Peyer's patch (tissue), 4 donors: ENCODE data around the gene SC5D. TPM values are rescaled to one million over a fixed set of nuclear protein-coding genes. Genes with fewer than 3 reads are reported as not detected.

Source experiments
- DNase-seq, 3 donors: peaks; one replicate each; pipeline ENCODE4 v3.0.0-alpha.2; 2017 to 2019
- H3K27ac ChIP-seq, 4 donors: fragments of 200-600 bp; sonication (generic); one replicate each; pipeline ENCODE4 v1.5.1; 2016 to 2019
- H3K27me3 ChIP-seq, 2 donors: fragments of 200-600 bp; sonication (generic); one replicate each; pipeline ENCODE4 v1.5.1; 2019
- H3K36me3 ChIP-seq, 3 donors: fragments of 200-600 bp; sonication (generic); one replicate each; pipeline ENCODE4 v1.5.1; 2016 to 2019
- H3K4me1 ChIP-seq, 4 donors: fragments of 200-600 bp; sonication (generic); one replicate each; pipeline ENCODE4 v1.5.1; 2016 to 2019
- H3K4me3 ChIP-seq, 4 donors: fragments of 200-600 bp; sonication (generic); 1 replicate in 3 of 4; 2 replicates in 1 of 4; pipeline ENCODE4 v1.5.1; 2016 to 2019; ENCODE audit warnings: mild to moderate bottlenecking in 1 of 4
- H3K9me3 ChIP-seq, 4 donors: fragments of 200-600 bp; sonication (generic); one replicate each; pipeline ENCODE4 v1.5.1; 2016 to 2019; ENCODE audit warnings: mild to moderate bottlenecking in 1 of 4
- CTCF ChIP-seq, 6 experiments: fragments of 450-650 bp in 4 of 6; fragments of 200-600 bp in 2 of 6; sonication (generic) in 1 of 6; IDR thresholded peaks; one replicate each; pipeline ENCODE4 v1.5.1; 2017 to 2019; ENCODE audit warnings: antibody characterized with exemption in 6 of 6, mild to moderate bottlenecking in 3 of 6, moderate library complexity in 1 of 6
- POLR2A ChIP-seq, 2 donors: fragments of 450-650 bp; IDR thresholded peaks; one replicate each; pipeline ENCODE4 v1.5.1; 2017; ENCODE audit warnings: antibody characterized with exemption in 2 of 2, mild to moderate bottlenecking in 2 of 2, moderate library complexity in 2 of 2
- total RNA-seq, 4 donors: library from RNA; depleted of rRNA; stranded (reverse); fragments of >200 nt; gene quantifications; one replicate each; pipeline ENCODE4 v1.1.0, GENCODE V29; 2016

Gene SC5D
- total RNA-seq, 4 donors from 2014 or later: 25.6 to 63.6 (median 37.7) TPM

GRCh38 chr11:121295246-121296029, 2.9 kb downstream of the SC5D start:
- Histone ChIP-seq H3K27me3 (no peaks in the 10 kb centered on the region), H3K36me3 (no peaks in the 10 kb centered on the region), H3K27ac (no peak overlapping the region), H3K4me1 (peaks cover 0 to 11% (median 0%) of the 10 kb centered on the region in 4 donors), H3K9me3 (no peaks in the 10 kb centered on the region), H3K4me3 (no peak overlapping the region)
- no peak for DNase-seq
- TF ChIP-seq CTCF (IDR thresholded peaks at IDR 0.05) (no peak), POLR2A (IDR thresholded peaks at IDR 0.05) (no peak)

DNA sequence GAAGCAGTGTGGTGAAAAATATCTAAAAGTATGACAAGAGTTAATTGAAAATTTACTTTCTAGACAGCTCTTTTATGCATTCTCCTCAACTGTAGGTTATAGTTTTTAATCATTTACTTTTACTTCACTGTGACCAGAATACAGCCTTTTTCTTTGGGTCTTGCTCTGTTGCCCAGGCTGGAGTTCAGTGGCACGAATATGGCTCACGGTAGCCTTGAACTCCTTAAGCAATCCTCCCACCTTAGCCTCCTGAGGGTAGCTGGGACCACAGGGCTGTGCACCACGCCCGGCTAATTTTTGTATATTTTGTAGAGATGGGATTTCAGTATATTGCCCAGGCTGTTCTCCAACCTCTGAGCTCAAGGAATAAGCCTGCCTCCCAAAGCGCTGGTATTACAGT, 5.3 kb downstream of the SC5D start:
- TF ChIP-seq CTCF (IDR thresholded peaks at IDR 0.05) (no peak), POLR2A (IDR thresholded peaks at IDR 0.05) (no peak)

DNA sequence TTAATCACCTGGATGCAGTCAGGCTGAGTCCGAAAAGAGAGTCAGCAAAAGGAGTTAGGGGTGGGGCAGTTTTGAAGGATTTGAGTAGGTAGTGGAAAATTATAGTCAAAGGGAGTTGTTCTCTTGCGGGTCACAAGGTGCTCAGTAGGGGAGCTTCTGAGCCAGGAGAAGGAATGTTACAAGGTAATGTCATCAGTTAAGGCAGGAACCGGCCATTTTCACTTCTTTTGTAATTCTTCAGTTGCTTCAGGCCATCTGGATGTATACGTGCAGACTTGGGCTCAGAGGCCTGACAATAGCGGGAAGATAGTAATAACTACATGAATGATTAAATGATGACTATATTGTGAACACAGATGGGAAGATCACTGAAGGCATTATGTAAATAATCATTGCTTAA, 6.2 kb downstream of the SC5D start:
- Histone ChIP-seq H3K4me3 (no peak overlapping the region), H3K9me3 (no peaks in the 10 kb centered on the region), H3K27ac (no peak overlapping the region), H3K4me1 (peaks cover 0 to 6% (median 0%) of the 10 kb centered on the region in 4 donors), H3K27me3 (no peaks in the 10 kb centered on the region), H3K36me3 (no peaks in the 10 kb centered on the region)
- TF ChIP-seq POLR2A (IDR thresholded peaks at IDR 0.05) (no peak), CTCF (IDR thresholded peaks at IDR 0.05) (no peak)
- DNase-seq: no peak

More for the DNA sequence above, 5.3 kb downstream of the SC5D start:
- no peak overlapping the region for H3K27ac ChIP-seq
- H3K4me1 ChIP-seq: peaks cover 0 to 11% (median 0%) of the 10 kb centered on the region in 4 donors
- H3K27me3 ChIP-seq: no peaks in the 10 kb centered on the region
- no peak for DNase-seq
- no peak overlapping the region for H3K4me3 ChIP-seq
- H3K9me3 ChIP-seq: no peaks in the 10 kb centered on the region
- no peaks in the 10 kb centered on the region for H3K36me3 ChIP-seq

DNA sequence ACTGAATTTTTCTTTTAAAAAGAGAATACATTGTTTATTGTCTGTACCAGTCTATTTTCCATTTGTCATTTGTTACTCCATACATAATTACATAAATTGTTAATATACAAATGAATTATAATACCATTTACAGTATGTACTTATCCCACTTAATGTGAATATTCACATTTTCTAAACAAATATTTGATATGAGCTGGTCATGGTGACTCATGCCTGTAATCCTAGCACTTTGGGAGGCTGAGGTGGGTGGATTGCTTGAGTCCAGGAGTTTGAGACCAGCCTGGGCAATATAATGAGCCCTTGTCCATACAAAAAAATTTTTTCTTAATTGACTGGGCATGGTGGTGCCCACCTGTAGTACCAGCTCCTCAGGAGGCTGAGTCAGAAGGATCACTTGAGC, 6.8 kb downstream of the SC5D start:
- no peak for DNase-seq
- Histone ChIP-seq H3K4me1 (no peaks in the 10 kb centered on the region), H3K27me3 (no peaks in the 10 kb centered on the region), H3K36me3 (peaks cover 0 to 3% (median 0%) of the 10 kb centered on the region in 3 donors), H3K4me3 (no peak overlapping the region), H3K27ac (no peak overlapping the region), H3K9me3 (no peaks in the 10 kb centered on the region)
- no peak for TF ChIP-seq POLR2A (IDR thresholded peaks at IDR 0.05)
- TF ChIP-seq CTCF (IDR thresholded peaks at IDR 0.05): no peak

DNA sequence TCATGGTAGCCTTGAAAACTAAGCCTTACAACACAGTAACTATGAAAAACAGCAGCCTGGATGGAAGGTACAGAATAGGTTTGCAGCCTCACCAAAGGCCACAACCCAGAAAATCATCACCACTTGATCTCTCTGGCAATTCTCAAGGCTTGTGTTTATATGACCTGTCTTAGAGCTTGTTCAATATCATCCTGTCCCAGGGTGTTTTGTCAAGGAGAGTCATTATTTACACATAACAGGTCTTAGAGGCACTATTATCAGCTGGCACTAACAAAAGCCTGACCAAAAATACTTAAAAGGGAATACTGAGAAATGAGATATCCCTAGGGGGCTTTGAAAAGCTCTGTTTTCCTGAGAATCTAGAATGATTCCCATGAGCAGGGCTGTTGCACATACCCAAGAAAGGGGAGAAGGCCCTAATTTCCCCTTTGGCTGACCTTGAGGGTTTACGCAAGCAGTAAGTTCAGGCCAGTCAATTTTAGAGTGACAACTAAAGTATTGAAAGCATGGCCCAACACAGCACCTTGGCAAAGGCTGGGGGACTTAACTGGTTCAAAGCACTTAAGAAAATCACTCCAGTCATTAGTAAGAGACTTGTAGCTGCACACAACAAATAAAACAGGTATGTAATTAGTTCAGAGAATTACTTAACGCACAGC, 7.9 kb downstream of the SC5D start:
- no peak overlapping the region for H3K27ac ChIP-seq
- H3K4me1 ChIP-seq: no peaks in the 10 kb centered on the region
- H3K4me3 ChIP-seq: no peak overlapping the region
- H3K36me3 ChIP-seq: peaks cover 0 to 14% (median 0%) of the 10 kb centered on the region in 3 donors
- no peak for DNase-seq
- no peaks in the 10 kb centered on the region for H3K27me3 ChIP-seq
- no peaks in the 10 kb centered on the region for H3K9me3 ChIP-seq
- no peak for TF ChIP-seq POLR2A (IDR thresholded peaks at IDR 0.05)
- TF ChIP-seq CTCF (IDR thresholded peaks at IDR 0.05): no peak
